Astrocyte of the hippocampus (primary cell): Measurements from ENCODE around the gene RGS3.
"Not testable (repeated sequence)": the region's sequence is repeated elsewhere in the genome, so short reads cannot be mapped to it uniquely, and the experiment has no call there.

Experiments
- DNase-seq: peaks from one replicate; pipeline ENCODE4 v3.0.0; 2011; ENCODE audit warnings: low read depth, low spot score

Gene RGS3

DNA sequence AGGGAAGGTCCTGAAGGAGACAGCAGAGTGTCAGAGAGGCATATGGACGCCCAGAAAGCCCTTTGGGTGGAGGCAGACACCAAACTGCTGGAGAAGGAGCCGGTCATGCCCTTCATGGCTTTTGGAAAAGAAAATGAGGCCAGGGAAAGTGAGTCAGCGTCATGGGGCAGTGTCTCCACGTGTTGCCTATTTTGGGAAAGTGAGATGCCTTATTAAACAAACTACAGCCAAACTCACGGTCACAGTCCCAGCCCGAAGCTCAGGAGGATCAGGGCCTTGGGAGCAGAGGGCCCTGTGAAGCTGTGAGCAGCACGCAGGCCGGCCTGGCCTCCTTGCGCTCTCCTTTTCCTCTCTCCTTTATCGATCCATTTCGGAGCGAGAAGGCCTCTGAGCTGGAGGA is 25.0 kb downstream of the RGS3 start:
- no peak for DNase-seq

- not testable (repeated sequence) for DNase-seq
Measured at GRCh38 chr9:113491147-113491546, 27.6 kb downstream of the RGS3 start.

GRCh38 chr9:113492343-113493202 is 29.0 kb downstream of the RGS3 start:
- DNase-seq: peak; percentile 65

DNA sequence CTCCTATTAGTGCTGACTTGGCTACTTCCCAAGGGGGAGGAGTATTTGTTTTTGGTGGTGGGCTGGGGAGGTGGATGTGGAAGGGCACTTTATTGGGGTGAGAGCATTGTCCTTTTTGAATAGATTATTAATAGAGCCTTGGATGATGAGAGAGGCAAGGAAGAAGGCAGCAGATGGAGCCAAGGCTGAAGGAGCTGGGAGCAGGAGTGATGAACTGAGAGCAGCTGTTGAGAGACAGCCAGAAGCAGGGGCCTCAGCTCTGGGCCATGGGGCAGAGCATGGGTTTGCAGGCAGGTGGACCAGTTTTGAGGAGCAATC is 29.6 kb downstream of the RGS3 start:
- no peak for DNase-seq

DNA sequence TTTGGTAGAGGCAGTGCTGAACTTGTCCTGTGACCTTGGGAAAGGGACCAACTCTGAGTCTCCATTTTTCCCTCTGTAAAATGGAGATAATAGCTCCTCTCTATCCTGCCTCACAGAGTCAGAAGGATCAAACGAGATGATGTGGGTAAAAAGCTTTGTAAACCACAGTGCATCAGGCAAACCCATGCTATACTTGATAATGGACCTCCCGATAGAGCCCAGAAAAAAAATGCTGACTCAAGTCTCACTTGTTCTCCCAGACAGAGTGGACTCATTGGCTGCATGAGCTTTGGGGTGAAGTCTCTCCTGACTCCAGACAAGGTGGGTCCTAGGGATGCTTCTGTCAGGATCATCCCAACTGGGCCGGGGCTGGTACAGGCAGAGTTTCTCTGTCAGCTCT is 32.0 kb downstream of the RGS3 start:
- DNase-seq: no peak

DNA sequence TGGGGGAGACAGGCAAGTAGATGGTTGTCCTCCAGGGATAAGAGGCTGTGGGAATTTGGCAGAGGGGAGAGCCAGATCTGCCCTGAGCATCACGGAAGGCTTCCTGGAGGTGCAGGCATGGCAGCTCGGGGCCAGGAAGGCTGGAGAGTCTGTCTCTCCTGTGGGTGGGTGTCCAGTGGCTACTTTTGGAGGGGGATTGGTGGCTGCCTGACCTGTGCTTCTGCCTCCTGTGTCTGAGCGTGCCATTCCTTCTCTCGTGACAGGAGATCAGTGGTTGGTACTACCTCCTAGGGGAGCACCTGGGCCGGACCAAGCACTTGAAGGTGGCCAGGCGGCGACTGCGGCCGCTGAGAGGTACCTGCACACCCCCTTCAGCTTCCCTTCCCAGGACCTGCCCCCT is 33.5 kb downstream of the RGS3 start:
- no peak for DNase-seq

GRCh38 chr9:113499153-113499875 is 35.8 kb downstream of the RGS3 start:
- DNase-seq: no peak

- DNase-seq: no peak
Measured at GRCh38 chr9:113499876-113500497, 36.5 kb downstream of the RGS3 start.

DNA sequence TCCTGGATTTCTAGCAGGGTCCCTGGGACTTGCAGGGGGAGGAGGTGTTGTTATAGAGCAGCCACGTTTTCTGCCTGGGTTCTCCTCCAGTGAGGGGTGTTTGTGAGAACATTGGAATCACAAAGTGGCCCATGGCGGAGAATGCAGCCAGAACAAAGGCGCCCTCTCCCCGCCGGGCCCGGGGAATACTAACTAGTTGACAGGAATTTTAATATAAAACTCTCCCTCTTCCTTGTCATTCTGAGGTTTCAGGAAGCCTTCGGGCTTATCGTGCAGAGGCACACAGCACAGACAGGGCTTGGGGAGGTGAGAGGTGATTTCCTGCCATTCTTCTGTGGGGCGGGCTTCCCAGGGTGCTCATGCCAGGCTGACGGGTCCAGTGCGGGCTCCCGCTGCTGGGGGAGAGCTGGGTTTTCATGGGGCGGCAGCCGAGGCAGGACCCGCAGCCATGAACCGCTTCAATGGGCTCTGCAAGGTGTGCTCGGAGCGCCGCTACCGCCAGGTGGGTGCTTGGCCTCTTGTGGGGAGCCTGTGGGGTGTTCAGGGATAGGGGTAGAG is 37.7 kb downstream of the RGS3 start:
- DNase-seq: peak; percentile 48

- no peak for DNase-seq
Measured at GRCh38 chr9:113501852-113502251, 38.3 kb downstream of the RGS3 start.

- no peak for DNase-seq
Measured at GRCh38 chr9:113502427-113503034, 39.0 kb downstream of the RGS3 start.

GRCh38 chr9:113503131-113503541 is 39.6 kb downstream of the RGS3 start:
- DNase-seq: no peak

GRCh38 chr9:113503613-113504211 is 40.2 kb downstream of the RGS3 start:
- DNase-seq: no peak

DNA sequence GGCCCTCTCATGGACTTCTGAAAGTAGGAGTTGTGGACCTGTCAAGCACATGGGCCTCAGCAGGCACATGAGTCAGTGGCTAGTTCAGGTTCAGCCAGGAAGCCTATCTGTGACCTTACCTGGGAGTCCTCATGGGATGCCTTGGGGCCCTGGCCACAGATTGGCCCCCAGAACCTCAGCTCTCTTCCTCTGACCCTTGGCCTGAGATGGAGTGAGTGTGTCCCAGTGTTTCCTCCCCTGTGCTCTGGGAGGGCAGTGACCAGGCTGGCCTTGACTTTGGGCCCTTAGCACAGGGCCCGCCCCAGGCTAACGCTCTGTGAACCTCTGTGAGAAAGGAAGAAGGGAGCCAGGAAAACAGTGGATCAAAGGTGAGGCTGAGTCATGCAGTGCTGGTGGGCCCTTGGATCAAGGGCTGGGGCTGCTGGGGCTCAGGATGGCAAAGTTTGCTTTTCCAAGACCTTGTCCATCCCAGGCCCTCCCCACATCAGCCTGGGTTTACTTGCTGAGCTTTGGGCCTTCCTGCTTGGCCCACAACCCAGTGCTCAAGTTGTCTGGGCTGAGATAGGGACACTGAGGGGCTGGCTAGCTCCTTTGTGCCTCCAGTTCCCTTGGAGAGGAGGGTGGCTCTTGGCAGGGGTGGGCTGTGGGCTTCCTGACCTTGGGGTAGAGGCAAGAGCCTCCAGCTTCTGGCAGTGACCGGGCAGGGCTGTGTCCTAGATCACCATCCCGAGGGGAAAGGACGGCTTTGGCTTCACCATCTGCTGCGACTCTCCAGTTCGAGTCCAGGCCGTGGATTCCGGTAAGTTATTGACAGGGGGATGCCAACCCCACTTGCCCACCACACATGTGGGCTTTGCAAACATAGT is 41.4 kb downstream of the RGS3 start:
- DNase-seq: no peak

DNA sequence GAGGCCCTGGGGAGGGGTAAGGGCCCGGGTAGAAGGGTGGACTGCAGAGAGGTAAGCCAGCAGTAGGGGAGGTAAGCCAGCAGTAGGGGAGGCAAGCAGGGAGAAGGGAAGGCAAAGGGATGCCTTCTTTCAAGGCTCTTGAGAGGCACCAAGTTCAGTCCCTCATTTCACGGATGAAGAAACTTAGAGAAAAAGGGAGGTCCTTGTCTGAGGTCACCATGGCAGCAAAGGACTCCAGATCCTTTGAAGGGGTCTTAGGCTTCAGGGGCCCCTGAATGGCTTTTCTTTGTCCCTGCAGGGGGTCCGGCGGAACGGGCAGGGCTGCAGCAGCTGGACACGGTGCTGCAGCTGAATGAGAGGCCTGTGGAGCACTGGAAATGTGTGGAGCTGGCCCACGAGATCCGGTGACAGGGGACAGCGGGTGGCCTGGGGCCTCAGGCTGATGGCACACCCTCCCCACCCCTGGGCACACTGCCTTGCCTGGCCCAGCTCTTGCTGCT is 42.6 kb downstream of the RGS3 start:
- DNase-seq: no peak

GRCh38 chr9:113507256-113507655 is 43.7 kb downstream of the RGS3 start:
- no peak for DNase-seq

- DNase-seq: no peak
Measured at GRCh38 chr9:113508111-113508749, 44.7 kb downstream of the RGS3 start.

- DNase-seq: peak; percentile 46
Measured at GRCh38 chr9:113509463-113509862, 45.9 kb downstream of the RGS3 start.

DNA sequence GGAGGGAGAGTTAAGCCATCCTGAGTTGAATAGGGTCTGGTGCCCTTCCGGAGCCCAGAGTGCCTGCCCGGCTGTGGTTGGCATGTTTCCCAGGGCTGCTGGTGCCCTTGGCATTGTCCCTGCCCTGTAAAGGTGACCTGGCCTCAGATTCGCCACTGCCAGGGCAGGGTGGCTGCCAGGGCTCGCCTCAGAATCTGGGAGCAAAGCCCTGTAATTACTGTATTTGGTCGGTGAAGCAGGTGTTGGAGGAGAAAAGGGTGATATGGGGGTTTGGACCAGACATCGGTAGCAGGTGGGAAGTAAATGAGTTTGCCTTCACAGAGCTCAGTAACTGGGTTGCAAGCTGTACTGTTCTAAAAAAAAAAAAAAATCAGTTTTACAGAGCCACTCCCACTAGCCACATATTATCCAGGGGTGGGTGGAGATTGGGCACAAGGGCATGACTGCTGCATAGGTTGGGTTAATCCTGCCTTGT is 47.6 kb downstream of the RGS3 start:
- DNase-seq: no peak
